ENCODE results near the gene KLHL29. TPM values are rescaled to one million over a fixed set of nuclear protein-coding genes. Genes with fewer than 3 reads are reported as not detected.
A peak's percentile ranks its signal among the peaks of the same experiment; 100 is the strongest.

Gene KLHL29
- total RNA-seq, 1 donor from 2014 or later: 8.4 TPM

DNA sequence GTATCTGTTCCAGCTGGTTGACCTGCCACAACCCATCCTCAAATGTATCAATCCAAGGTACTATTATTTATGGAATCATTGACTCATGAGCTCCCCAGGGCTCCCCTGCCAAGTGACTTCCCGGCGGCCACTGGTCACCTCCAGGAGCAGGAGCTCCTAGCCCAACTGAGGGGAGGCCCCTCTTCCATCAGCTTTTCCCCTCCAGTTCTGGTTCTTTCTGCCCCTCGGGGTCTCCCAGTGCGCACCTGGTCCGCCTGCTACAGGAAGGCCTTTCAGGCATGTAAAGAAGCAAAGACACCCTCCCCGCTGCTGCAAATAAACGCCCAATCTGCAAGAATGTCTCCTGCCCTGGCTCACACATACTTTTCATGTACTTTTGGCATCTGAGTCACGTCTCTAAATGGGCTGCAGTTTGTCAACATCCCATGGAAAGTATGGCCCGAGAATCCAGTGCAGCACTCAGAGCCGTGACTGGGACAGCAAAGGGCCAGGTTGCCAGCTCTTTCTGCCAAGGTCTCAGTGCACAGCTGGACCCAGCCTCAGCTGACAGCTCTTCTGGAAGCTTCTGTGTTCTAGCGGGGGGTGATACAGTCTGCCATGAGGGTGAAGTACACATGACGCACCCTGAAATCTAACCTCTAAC is 41.4 kb downstream of the KLHL29 start:
- Mint-ChIP-seq H3K36me3 (ENCODE audit: low read depth) (no peaks in the 10 kb centered on the region), H3K4me3 (no peak overlapping the region), H3K27ac (ENCODE audit: unreplicated experiment) (peak overlapping the region; percentile 77), H3K27me3 (ENCODE audit: low read depth) (no peaks in the 10 kb centered on the region), H3K4me1 (peaks cover 15% of the 10 kb centered on the region), H3K9me3 (no peaks in the 10 kb centered on the region)
- no peak for DNase-seq (ENCODE audit: low read depth, low spot score)
- no peak for TF ChIP-seq CTCF (conservative IDR thresholded peaks at IDR 0.05)

GRCh38 chr2:23427350-23427749 is 42.4 kb downstream of the KLHL29 start:
- H3K4me1 Mint-ChIP-seq: peaks cover 15% of the 10 kb centered on the region
- no peaks in the 10 kb centered on the region for H3K9me3 Mint-ChIP-seq
- no peaks in the 10 kb centered on the region for H3K27me3 Mint-ChIP-seq (ENCODE audit: low read depth)
- DNase-seq (ENCODE audit: low read depth, low spot score): no peak
- H3K4me3 Mint-ChIP-seq: no peak overlapping the region
- H3K36me3 Mint-ChIP-seq (ENCODE audit: low read depth): no peaks in the 10 kb centered on the region
- H3K27ac Mint-ChIP-seq (ENCODE audit: unreplicated experiment): no peak overlapping the region
- TF ChIP-seq CTCF (conservative IDR thresholded peaks at IDR 0.05): no peak

- DNase-seq (ENCODE audit: low read depth, low spot score): no peak
- Mint-ChIP-seq H3K27me3 (ENCODE audit: low read depth) (no peaks in the 10 kb centered on the region), H3K36me3 (ENCODE audit: low read depth) (no peaks in the 10 kb centered on the region)
Measured at GRCh38 chr2:23427976-23428375, 43.0 kb downstream of the KLHL29 start.

DNA sequence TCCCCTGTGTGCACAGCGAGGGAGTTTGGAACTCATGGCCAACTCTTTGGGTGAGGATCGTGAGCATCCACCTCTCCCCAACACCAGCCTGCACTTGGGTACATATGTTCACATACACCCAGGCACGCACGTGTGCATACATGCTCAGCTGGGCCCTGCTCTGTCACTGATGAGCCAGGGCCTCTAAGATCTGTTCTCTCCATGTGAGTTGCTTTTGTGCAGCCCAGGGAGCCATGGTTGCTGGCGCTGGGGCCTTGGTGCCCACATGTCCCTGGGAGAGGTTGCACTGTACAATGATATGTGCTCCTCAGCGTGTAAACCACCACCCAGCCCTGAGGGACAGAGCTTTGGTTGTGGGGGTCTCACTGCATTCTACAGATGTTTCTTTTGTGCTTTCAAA is 44.1 kb downstream of the KLHL29 start:
- DNase-seq (ENCODE audit: low read depth, low spot score): no peak
- H3K27me3 Mint-ChIP-seq (ENCODE audit: low read depth): no peaks in the 10 kb centered on the region
- H3K36me3 Mint-ChIP-seq (ENCODE audit: low read depth): no peaks in the 10 kb centered on the region
- H3K9me3 Mint-ChIP-seq: no peaks in the 10 kb centered on the region
- H3K4me3 Mint-ChIP-seq: no peak overlapping the region
- TF ChIP-seq CTCF (conservative IDR thresholded peaks at IDR 0.05): no peak
- no peak overlapping the region for H3K27ac Mint-ChIP-seq (ENCODE audit: unreplicated experiment)
- H3K4me1 Mint-ChIP-seq: peaks cover 10% of the 10 kb centered on the region

More at GRCh38 chr2:23427976-23428375, 43.0 kb downstream of the KLHL29 start:
- Mint-ChIP-seq H3K9me3 (no peaks in the 10 kb centered on the region), H3K27ac (ENCODE audit: unreplicated experiment) (no peak overlapping the region), H3K4me1 (peaks cover 21% of the 10 kb centered on the region), H3K4me3 (no peak overlapping the region)
- no peak for TF ChIP-seq CTCF (conservative IDR thresholded peaks at IDR 0.05)

- no peak for DNase-seq (ENCODE audit: low read depth, low spot score)
- Mint-ChIP-seq H3K4me1 (peaks cover 17% of the 10 kb centered on the region), H3K27ac (ENCODE audit: unreplicated experiment) (no peak overlapping the region), H3K36me3 (ENCODE audit: low read depth) (no peaks in the 10 kb centered on the region), H3K9me3 (no peaks in the 10 kb centered on the region), H3K27me3 (ENCODE audit: low read depth) (no peaks in the 10 kb centered on the region), H3K4me3 (no peak overlapping the region)
- no peak for TF ChIP-seq CTCF (conservative IDR thresholded peaks at IDR 0.05)
Measured at GRCh38 chr2:23430263-23430662, 45.3 kb downstream of the KLHL29 start.
